ENCODE results near the gene POLD1. TPM values are rescaled to one million over a fixed set of nuclear protein-coding genes. Genes with fewer than 3 reads are reported as not detected.
"Not testable (repeated sequence)": the region's sequence is repeated elsewhere in the genome, so short reads cannot be mapped to it uniquely, and the experiment has no call there.

The POLD1 gene
- polyA plus RNA-seq, 1 donor, result 28.0 TPM

- no peak for DNase-seq
Observed at GRCh38 chr19:50434525-50434924, 50.4 kb downstream of the POLD1 start.

GRCh38 chr19:50435221-50435620 lies 51.1 kb downstream of the POLD1 start:
- no peak for DNase-seq

GRCh38 chr19:50435627-50436026 lies 51.5 kb downstream of the POLD1 start:
- DNase-seq, result no peak

GRCh38 chr19:50437862-50438449 lies 53.8 kb downstream of the POLD1 start:
- DNase-seq, result no peak

GRCh38 chr19:50439130-50439529 lies 55.0 kb downstream of the POLD1 start:
- DNase-seq, result not testable (repeated sequence)

GRCh38 chr19:50444059-50444458 lies 59.9 kb downstream of the POLD1 start:
- no peak for DNase-seq

GRCh38 chr19:50447053-50447452 lies 62.9 kb downstream of the POLD1 start:
- DNase-seq, result no peak

- no peak for DNase-seq
Observed at GRCh38 chr19:50447750-50448149, 63.6 kb downstream of the POLD1 start.

- DNase-seq, result no peak
Observed at GRCh38 chr19:50449236-50449899, 65.2 kb downstream of the POLD1 start.

- DNase-seq, result no peak
Observed at GRCh38 chr19:50450369-50451222, 66.4 kb downstream of the POLD1 start.

GRCh38 chr19:50451223-50451534 lies 67.0 kb downstream of the POLD1 start:
- DNase-seq, result no peak

GRCh38 chr19:50453243-50453642 lies 69.1 kb downstream of the POLD1 start:
- DNase-seq, result no peak

GRCh38 chr19:50455992-50456391 lies 71.8 kb downstream of the POLD1 start:
- no peak for DNase-seq

GRCh38 chr19:50457300-50457699 lies 73.2 kb downstream of the POLD1 start:
- no peak for DNase-seq

GRCh38 chr19:50458396-50459066 lies 74.4 kb downstream of the POLD1 start:
- DNase-seq, result no peak

- no peak for DNase-seq
Observed at GRCh38 chr19:50459067-50459456, 74.9 kb downstream of the POLD1 start.

- DNase-seq, result no peak
Observed at GRCh38 chr19:50459638-50460037, 75.5 kb downstream of the POLD1 start.

GRCh38 chr19:50460161-50460765 lies 76.1 kb downstream of the POLD1 start:
- DNase-seq, result peak; percentile 34

- DNase-seq, result peak; percentile 67
Observed at GRCh38 chr19:50461066-50461875, 77.1 kb downstream of the POLD1 start.

- DNase-seq, result no peak
Observed at GRCh38 chr19:50462970-50463369, 78.8 kb downstream of the POLD1 start.

GRCh38 chr19:50464348-50464747 lies 80.2 kb downstream of the POLD1 start:
- no peak for DNase-seq

All from left kidney (tissue), 2 donors.